ACHN (cell line): ENCODE measurements around the gene CDC7.
A peak's percentile ranks its signal among the peaks of the same experiment; 100 is the strongest.

Experiments used
- DNase-seq: peaks from one replicate; pipeline ENCODE4 v3.0.0-alpha.2; 2015
- in situ Hi-C: cut with HindIII; loops from 2 replicates; pipeline ENCODE4 v1.10.0; 2017; ENCODE audit warnings: low sequenced_read_pairs, low pct_ligation_motif_present, low pct_unique_long_range_greater_than_20kb

Gene CDC7

GRCh38 chr1:91564888-91565701 is 64.4 kb downstream of the CDC7 start:
- DNase-seq: no peak
- in situ Hi-C loops: no loop called here

DNA sequence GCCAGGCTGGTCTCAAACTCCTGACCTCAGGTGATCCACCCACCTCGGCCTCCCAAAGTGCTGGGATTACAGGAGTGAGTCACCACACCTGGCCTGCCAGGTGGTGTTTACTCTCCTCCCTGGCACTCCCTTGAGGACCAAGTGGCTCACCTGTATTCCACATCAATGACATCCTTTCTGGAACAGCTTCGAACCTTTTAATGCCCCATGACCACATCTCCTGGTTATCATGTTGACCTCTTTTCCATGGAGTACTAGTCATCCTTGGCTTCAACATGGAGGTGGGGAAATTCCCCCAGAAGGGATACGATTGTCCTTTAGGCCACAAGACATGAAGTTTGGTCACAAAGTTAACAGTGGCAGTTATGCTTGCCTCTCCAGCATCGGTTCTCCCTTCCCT is 66.9 kb downstream of the CDC7 start:
- DNase-seq: no peak
- in situ Hi-C loops: no loop called here

DNA sequence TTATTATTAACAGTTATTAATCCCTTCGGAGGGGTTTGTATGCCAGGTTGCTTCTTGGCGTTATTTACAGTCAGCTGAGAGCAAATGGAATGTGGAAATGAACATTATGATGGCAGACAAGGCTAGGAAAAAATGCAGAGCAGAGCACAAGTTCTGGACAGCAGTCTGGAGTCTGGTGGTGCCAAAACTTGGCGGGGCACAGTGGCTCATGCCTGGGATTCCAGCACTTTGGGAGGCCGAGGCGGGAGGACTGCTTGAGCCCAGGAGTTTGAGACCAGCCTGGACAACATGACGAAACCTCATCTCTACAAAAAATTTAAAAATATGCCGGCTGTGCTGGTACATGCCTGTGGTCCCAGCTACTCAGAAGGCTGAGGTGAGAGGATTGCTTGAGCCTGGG is 67.6 kb downstream of the CDC7 start:
- DNase-seq: no peak
- in situ Hi-C loops: no loop called here

DNA sequence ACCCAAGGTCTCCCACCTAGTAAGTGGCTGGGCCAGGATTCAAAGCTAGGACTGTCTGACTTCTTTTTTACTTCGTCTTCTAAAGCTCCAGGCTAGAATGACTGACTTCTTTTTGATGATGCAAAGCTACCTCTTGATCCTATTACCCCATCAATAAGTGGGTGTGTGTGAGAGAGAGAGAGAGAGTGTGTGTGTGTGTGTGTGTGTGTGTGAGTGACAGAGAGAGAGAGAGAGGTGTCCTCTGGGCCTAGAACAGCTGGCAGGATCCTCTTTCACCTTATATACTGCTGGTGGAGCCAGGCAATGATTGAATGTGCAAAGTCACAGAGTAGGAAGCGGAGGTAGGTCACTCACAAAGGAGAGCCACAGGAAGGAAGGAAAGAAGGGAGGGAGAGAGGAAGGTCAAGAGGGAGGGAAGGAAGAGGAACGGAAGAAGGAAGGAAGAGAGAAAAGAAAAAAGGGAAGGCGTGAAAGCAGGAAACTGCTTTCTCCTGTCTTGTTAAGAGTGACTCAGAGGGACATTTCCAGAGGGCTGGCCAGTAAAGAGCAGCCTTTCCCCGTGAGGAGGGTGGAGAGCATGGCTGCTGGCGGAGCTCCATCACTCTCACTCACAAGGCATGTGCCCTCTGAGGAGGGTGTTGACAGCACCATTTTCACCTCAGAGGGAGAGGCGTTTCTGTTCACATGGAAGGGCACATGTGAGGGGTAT is 68.9 kb downstream of the CDC7 start:
- peak; percentile 53 for DNase-seq
- in situ Hi-C loops: no loop called here

DNA sequence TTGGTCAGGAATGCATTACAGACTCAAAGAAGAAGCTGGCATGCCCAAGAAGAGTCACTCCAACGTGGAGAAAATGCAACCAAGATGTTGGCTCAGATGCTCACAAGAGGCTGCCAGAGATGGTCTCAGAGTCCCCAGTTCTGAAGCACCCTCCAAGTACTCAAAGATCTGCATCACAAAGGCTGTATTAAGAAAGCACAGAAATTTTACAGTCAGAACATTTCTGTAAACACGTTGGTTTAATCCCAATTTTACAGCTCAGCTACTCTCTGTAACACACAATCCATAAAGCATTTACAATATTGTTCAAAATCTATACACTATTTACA is 69.4 kb downstream of the CDC7 start:
- in situ Hi-C loops: no loop called here
- no peak for DNase-seq

DNA sequence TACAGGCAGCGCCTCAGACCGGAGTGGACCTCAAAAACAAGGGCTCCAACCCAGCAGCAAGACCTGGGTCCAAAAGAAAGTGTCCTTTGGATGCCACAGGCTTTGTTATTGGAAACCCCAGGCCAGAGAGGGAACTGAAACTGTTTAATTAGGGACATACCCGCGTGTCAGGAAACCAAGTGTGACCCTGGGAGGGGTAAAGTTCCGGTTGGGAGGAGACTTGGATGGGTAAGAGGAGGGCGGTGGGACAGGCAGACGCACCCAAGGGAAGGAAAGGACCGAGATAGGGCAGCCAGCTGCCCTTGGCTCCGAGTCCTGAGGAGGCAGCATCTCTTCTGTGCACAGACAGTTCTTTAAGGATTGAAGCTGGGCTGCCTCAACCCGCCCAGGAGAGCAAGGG is 71.4 kb downstream of the CDC7 start:
- no peak for DNase-seq
- in situ Hi-C loops: no loop called here
